Stimulated activated CD8-positive, alpha-beta memory T cell treated with anti-CD3 and anti-CD28 coated beads, Interleukin-12 subunit alpha, Interleukin-12 subunit beta, amount 100 ng/mL, for 24 hours (primary cell): ENCODE measurements around the gene PYGB.
"Not testable (repeated sequence)": the region's sequence is repeated elsewhere in the genome, so short reads cannot be mapped to it uniquely, and the experiment has no call there.

Experiments
- DNase-seq: peaks from one replicate; pipeline ENCODE4 v3.0.0-alpha.2; 2020; ENCODE audit errors: extremely low read depth

Gene PYGB

GRCh38 chr20:25314497-25315417 lies 66.9 kb downstream of the PYGB start:
- no peak for DNase-seq

DNA sequence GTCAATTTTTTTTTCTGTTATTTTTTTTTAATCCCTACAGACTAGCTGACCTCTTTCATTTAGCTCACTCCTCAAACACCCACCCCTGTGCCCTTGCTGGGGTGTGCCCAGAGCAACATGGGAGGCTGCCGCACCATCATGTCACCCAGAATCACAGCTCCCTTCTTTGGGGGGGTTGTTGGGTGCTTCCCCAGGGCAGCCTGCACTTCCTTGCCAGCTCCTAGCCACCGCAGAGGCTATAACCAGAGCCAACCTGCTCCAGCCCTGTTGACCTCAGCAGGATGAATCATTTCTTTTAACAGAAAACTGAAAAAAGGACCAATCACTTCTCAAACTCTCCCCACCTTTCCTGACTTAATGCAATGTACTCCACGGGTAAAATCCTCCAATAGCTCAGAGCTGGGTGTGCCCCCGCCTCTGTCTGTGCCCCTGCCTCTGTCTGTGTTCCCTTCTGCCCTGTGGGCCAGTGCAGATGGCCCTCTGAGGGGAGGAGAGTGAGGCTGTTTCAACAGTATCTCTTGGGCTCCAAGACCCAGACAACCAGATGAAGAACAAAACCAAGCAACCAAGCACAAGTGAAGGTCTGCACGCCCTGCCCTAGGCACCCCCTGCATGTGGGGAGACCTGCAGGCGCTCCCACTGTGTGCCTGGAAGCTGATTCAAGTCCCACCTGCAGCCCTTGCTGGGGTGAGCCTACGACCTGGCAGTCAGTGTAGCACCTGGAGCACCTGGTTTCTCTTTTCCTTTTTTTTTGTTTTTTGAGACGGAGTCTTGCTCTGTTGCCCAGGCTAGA lies 67.7 kb downstream of the PYGB start:
- DNase-seq, result no peak

DNA sequence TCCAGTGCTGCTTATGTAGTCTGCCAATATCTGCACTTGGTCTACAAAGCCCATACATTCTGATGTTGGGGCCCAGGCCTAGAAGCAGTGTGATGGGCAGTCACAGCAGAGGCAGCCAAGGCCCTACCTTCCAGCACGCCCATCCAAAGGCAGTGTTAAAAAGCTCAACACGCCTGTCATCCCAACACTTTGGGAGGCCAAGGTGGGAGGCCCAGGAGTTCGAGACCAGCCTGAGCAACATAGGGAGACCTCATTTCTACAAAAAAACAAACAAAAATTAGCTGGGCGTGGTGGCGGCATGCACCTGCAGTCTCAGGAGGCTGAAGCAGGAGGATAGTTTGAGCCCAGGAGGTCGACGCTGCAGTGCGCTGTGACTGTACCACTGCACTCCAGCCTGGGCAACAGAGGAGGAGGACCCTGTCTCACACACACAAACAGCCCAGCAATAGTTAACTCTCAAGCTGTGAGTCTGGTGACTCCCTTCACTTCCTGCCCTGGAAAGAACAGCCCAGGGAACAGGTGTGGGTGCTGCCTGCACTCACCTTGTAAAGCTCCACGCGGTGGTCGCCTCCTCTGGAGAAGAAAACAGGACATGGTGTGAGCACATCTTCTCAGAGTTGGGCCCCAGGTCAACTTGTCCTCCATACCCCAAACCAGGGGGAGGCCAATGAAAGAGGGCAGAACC lies 68.8 kb downstream of the PYGB start:
- no peak for DNase-seq

- DNase-seq, result no peak
Observed at GRCh38 chr20:25317351-25318075, 69.6 kb downstream of the PYGB start.

GRCh38 chr20:25318471-25319240 lies 70.8 kb downstream of the PYGB start:
- no peak for DNase-seq

GRCh38 chr20:25319241-25320034 lies 71.6 kb downstream of the PYGB start:
- no peak for DNase-seq

- no peak for DNase-seq
Observed at GRCh38 chr20:25320035-25320800, 72.3 kb downstream of the PYGB start.

DNA sequence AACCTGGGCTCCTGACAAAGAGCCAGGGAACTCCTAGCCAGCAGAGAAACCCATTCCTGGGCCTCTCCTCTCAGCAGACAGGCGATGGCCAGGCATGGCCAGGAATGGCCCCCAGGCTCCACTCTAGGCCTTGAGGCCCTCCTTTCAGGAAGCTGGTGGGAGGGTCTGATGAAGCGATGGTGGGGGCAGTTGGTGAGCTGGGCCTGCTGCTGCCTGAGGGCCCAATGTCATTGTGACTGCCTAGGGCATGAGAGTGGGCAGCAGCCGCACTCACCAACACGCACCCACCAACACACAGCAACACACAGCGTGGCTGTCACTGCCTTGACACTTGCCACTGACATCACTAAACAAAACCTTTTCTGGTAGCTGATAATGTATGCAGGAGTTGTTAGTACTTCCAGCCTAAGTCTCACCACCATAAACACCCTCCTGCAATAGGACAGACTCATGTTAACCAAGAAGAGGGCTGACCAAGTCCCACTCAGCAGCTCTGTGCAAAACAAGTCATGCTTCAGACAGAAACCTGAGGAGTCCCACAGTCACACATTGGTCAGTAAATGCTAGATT lies 73.5 kb downstream of the PYGB start:
- no peak for DNase-seq

DNA sequence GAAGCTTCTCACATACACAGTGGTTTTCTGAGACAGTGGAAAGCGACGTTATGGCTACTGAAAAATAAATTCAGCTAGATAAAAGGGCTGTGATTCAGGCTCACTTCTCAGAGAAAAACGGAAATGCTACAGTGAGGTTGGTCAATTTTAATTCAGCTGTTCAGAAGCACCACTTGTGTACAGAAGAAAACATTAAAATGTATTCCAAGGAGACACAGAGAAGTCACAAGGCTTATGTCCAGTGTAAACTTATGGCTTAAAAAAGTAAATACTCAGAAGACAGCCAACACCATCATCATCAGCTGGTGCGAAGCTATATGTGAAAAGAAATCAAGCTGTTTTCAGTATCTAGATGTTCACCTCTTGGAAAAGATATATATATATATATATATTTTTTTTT lies 74.1 kb downstream of the PYGB start:
- DNase-seq, result no peak

GRCh38 chr20:25323496-25324246 lies 75.8 kb downstream of the PYGB start:
- DNase-seq, result no peak

- no peak for DNase-seq
Observed at GRCh38 chr20:25324412-25324811, 76.5 kb downstream of the PYGB start.

DNA sequence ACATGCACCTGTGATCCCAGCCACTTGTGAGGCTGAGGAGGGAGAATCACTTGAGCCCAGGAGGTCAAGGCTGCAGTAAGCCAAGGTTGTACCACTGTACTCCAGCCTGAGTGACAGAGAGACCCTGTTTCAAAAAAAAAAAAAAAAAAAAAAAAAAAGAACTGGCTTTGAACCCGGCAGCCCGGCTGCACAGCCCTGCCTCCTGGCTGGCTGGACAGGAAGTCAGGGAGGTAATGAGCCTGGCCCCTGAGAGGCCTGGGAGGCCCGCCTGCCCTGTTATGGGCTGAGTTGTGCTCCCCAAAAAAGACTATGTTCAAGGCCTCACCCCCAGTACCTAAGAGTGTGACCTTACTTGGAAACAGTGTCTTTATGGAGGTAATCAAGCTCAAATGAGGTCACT lies 77.2 kb downstream of the PYGB start:
- DNase-seq, result no peak

DNA sequence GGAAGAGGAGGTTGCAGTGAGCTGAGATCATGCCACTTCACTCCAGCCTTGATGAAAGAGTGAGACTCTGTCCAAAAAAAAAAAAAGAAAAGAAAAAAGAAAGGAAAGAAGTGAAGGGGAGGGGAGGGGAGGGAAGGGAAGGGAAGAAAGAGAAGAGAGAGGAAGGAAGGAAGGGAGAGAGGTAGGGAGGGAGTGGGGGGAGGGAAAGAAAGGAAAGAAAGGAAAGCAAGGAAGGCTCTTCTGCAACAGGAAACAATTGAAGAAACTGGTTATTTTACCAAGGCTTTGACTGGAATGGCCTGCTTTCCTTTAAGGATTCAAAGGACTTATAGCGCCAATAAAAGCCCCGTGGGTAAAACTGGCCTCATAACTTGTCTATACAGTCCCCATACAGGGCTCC lies 78.1 kb downstream of the PYGB start:
- no peak for DNase-seq

- no peak for DNase-seq
Observed at GRCh38 chr20:25327521-25328235, 79.8 kb downstream of the PYGB start.

- no peak for DNase-seq
Observed at GRCh38 chr20:25328954-25329498, 81.1 kb downstream of the PYGB start.

- not testable (repeated sequence) for DNase-seq
Observed at GRCh38 chr20:25334972-25335371, 87.1 kb downstream of the PYGB start.
